ENCODE data around the gene LATS1.
A peak's percentile ranks its signal among the peaks of the same experiment; 100 is the strongest.
"Not testable (repeated sequence)": the region's sequence is repeated elsewhere in the genome, so short reads cannot be mapped to it uniquely, and the experiment has no call there.

LATS1 gene

DNA sequence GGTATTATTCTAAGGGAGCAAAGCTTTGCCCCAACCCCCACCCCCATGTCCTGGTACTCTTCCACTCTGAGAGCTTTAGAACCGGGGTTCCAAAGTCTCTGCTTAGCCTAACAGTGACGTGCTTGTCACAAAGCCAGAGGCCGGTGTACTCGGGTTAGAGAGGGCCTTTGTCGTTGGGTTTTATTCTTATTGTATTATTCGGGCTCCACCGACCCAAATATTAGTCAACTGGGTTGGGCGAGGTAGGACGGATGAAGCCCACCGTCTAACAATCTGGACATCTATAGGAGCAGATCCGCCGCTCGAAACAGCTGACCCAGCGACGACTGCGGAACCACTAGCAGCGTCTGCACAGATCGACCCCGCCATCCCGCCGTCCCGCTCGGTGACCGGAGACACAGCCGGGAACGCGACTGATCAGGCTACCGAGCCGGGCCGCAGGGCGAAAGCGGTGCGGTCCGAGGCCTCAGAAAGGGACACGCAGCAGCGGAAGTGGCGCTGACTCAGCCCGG lies 31.2 kb upstream of the LATS1 start:
- Histone ChIP-seq H2AFZ (ENCODE audit: low read depth) (peak overlapping the region; percentile 91; the same call in 1 of the 2 replicates), H3K9ac (peak overlapping the region; percentile 63; the same call in 1 of the 2 replicates), H3K4me1 (ENCODE audit: low read depth, poor library complexity, severe bottlenecking) (peaks cover 24% of the 10 kb centered on the region), H3K27ac (peak overlapping the region; percentile 50; the same call in 1 of the 2 replicates), H3K79me2 (ENCODE audit: insufficient read depth, low read depth) (peaks cover 63% of the 10 kb centered on the region)
- H4K20me1 ChIP-seq (ENCODE audit: insufficient read depth); H3K4me3 ChIP-seq (IDR thresholded peaks at IDR 0.05; ENCODE audit: insufficient read depth, low read depth, low read length); H3K27me3 ChIP-seq (ENCODE audit: insufficient read depth, low read depth); H3K36me3 ChIP-seq (ENCODE audit: insufficient read depth); H3K4me2 ChIP-seq: not testable (repeated sequence)

DNA sequence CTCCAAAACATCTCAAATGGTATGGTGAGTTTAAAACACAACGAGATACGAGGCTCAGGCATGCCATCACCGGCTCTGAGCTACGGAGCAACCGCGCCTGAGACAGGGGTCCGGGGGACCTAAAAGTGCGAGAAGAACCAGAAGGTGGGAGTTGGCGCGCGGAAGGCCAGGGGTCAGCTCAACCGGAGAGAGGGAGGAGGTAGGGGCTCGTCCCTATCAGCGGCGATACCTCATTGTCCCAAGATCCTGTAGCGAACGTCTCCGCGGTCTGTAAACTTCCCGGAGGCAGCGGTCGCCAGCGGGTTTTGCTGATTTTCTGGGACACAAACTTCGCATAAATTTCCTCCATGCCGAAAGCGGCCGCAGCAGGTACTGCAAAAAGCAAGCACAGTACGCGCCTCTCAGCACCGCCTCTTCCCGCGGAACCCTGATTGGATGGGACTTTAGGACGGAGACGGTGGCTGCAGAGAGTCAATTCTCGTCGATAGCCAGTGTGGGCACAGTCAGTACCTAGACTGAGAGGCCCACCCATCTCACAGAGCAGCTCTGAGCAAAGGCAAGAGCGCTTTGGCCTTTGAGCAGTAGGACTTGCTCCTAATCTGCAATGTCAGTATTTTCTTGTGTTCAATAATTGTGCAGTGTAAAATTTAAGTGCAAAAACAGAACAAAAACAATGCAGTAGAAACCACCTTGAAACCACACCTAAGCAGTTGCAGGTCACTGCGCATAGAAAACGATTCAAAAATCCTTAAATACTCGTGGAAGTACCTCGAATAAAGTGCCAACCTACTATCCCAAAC lies 28.4 kb upstream of the LATS1 start, which contains the start of gene NUP43:
NUP43 (minus strand) TSS at position 383 of the 800 bp plus-strand sequence; CDS start at position 349, 34 bp downstream.
- no peaks in the 10 kb centered on the region for H4K20me1 ChIP-seq (ENCODE audit: insufficient read depth)
- peak within 1 kb of the TSS; percentile 70 for H3K4me3 ChIP-seq (IDR thresholded peaks at IDR 0.05; ENCODE audit: insufficient read depth, low read depth, low read length)
- H3K4me2 ChIP-seq = peak within 1 kb of the TSS; percentile 54
- H3K79me2 ChIP-seq (ENCODE audit: insufficient read depth, low read depth) = peaks cover 41% of the 10 kb centered on the region
- peak within 1 kb of the TSS; percentile 61 for H3K9ac ChIP-seq
- 0 out of 2 replicates have a peak, but pooled peaks cover 2% of the 10 kb centered on the region for H3K36me3 ChIP-seq (ENCODE audit: insufficient read depth)
- peaks cover 19% of the 10 kb centered on the region for H3K4me1 ChIP-seq (ENCODE audit: low read depth, poor library complexity, severe bottlenecking)
- TF ChIP-seq, protein P1, sequence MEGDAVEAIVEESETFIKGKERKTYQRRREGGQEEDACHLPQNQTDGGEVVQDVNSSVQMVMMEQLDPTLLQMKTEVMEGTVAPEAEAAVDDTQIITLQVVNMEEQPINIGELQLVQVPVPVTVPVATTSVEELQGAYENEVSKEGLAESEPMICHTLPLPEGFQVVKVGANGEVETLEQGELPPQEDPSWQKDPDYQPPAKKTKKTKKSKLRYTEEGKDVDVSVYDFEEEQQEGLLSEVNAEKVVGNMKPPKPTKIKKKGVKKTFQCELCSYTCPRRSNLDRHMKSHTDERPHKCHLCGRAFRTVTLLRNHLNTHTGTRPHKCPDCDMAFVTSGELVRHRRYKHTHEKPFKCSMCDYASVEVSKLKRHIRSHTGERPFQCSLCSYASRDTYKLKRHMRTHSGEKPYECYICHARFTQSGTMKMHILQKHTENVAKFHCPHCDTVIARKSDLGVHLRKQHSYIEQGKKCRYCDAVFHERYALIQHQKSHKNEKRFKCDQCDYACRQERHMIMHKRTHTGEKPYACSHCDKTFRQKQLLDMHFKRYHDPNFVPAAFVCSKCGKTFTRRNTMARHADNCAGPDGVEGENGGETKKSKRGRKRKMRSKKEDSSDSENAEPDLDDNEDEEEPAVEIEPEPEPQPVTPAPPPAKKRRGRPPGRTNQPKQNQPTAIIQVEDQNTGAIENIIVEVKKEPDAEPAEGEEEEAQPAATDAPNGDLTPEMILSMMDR (conservative IDR thresholded peaks at IDR 0.05; ENCODE audit: low read depth, low read length) = peak; percentile 46; the same call in 1 of the 2 replicates
- H2AFZ ChIP-seq (ENCODE audit: low read depth) = peak within 1 kb of the TSS; percentile 88
- H3K27me3 ChIP-seq (ENCODE audit: insufficient read depth, low read depth) = no peaks in the 10 kb centered on the region
- H3K27ac ChIP-seq = peak within 1 kb of the TSS; percentile 37

DNA sequence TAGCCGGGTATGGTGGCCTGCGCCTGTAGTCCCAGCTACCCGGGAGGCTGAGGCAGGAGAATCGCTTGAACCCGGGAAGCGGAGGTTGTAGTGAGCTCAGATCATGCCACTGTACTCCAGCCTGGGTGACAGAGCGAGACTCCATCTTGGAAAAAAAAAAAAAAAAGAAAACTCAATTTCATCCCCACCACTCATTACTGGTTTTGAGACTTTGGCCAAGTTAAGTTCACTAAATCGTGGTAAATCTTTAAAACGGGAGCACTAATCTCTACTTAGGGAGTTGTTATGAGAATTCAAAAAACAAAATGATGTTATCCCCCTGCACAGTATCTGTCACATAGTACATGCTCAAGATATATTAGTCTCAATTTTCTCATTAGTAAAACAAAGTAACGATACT lies 27.4 kb upstream of the LATS1 start:
- Histone ChIP-seq H3K79me2 (ENCODE audit: insufficient read depth, low read depth) (peaks cover 30% of the 10 kb centered on the region), H3K4me1 (ENCODE audit: low read depth, poor library complexity, severe bottlenecking) (peaks cover 11% of the 10 kb centered on the region), H3K9ac (peak overlapping the region; percentile 61; the same call in 1 of the 2 replicates), H3K4me2 (peak overlapping the region; percentile 54)
- not testable (repeated sequence) for H3K27me3 ChIP-seq (ENCODE audit: insufficient read depth, low read depth); H3K4me3 ChIP-seq (IDR thresholded peaks at IDR 0.05; ENCODE audit: insufficient read depth, low read depth, low read length); H3K36me3 ChIP-seq (ENCODE audit: insufficient read depth); H4K20me1 ChIP-seq (ENCODE audit: insufficient read depth); H2AFZ ChIP-seq (ENCODE audit: low read depth); H3K27ac ChIP-seq

DNA sequence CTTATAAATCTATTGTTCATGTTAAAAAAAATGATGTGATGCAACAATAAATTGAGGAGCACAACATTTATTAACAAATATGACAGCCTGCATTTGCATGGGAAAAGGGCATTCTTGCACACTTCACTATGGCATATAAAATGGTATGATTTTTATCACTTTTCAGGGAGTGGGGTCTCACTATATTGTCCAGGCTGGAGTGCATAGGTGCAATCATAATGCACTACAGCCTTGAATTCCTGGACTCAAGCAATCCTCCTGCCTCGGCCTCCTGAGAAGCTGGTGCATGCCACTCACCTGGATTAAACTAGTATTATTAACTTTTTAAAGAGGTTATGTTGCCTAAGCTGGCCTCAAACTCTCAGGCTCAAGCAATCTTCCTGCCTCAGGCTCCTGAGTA lies 17.0 kb upstream of the LATS1 start:
- H3K36me3 ChIP-seq (ENCODE audit: insufficient read depth) = 0 out of 2 replicates have a peak, but pooled peaks cover 3% of the 10 kb centered on the region
- no peaks in the 10 kb centered on the region for H3K79me2 ChIP-seq (ENCODE audit: insufficient read depth, low read depth)
- H4K20me1 ChIP-seq (ENCODE audit: insufficient read depth) = no peaks in the 10 kb centered on the region
- H3K9ac ChIP-seq = no peak overlapping the region
- TF ChIP-seq, protein P1 (conservative IDR thresholded peaks at IDR 0.05; ENCODE audit: low read depth, low read length) = no peak
- no peaks in the 10 kb centered on the region for H3K4me1 ChIP-seq (ENCODE audit: low read depth, poor library complexity, severe bottlenecking)
- no peaks in the 10 kb centered on the region for H3K27me3 ChIP-seq (ENCODE audit: insufficient read depth, low read depth)
- H3K27ac ChIP-seq = no peak overlapping the region
- no peak overlapping the region for H3K4me3 ChIP-seq (IDR thresholded peaks at IDR 0.05; ENCODE audit: insufficient read depth, low read depth, low read length)
- no peak overlapping the region for H2AFZ ChIP-seq (ENCODE audit: low read depth)
- no peak overlapping the region for H3K4me2 ChIP-seq

DNA sequence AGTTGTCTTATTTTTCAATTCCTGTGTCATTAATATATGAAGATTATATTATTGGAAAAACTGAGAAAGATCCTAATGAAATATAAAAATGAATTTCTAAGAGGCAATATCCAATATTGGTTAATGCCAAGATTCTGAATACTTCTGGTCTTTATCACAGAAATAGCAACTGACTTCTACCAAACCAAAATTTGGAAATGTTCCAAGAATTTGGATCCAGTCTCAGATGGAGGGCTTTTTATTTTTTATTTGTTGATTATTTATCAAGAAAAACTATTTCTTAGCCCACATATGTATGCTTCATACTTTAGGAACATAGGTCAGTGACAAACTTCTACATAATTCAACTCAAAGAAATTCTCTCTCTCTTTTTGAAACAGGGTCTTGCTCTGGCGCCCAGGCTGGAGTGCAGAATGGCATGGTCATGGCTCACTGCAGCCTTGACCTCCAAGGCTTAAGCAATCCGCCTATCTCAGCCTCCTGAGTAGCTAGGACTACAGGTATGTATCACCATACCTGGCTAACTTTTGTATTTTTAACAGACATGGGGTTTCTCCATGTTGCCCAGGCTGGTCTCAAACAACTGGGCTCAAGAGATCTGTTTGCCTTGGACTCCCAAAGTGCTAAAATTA lies 15.3 kb upstream of the LATS1 start:
- Histone ChIP-seq H3K9ac (no peak overlapping the region), H3K4me1 (ENCODE audit: low read depth, poor library complexity, severe bottlenecking) (no peaks in the 10 kb centered on the region), H3K4me2 (no peak overlapping the region), H3K4me3 (IDR thresholded peaks at IDR 0.05; ENCODE audit: insufficient read depth, low read depth, low read length) (no peak overlapping the region), H3K27ac (no peak overlapping the region), H3K27me3 (ENCODE audit: insufficient read depth, low read depth) (no peaks in the 10 kb centered on the region), H4K20me1 (ENCODE audit: insufficient read depth) (no peaks in the 10 kb centered on the region), H3K79me2 (ENCODE audit: insufficient read depth, low read depth) (no peaks in the 10 kb centered on the region), H2AFZ (ENCODE audit: low read depth) (no peak overlapping the region), H3K36me3 (ENCODE audit: insufficient read depth) (0 out of 2 replicates have a peak, but pooled peaks cover 3% of the 10 kb centered on the region)
- TF ChIP-seq, protein P1 (conservative IDR thresholded peaks at IDR 0.05; ENCODE audit: low read depth, low read length) = no peak
